22Rv1 (cell line): ENCODE measurements around the gene EPHA3.
"Not testable (repeated sequence)": the region's sequence is repeated elsewhere in the genome, so short reads cannot be mapped to it uniquely, and the experiment has no call there.

ENCODE experiments used
- H3K27ac ChIP-seq: fragments of 450-650 bp; 2 replicates; pipeline ENCODE4 v1.5.1; 2017
- ZFX ChIP-seq: fragments of 450-650 bp; IDR thresholded peaks from 2 replicates; pipeline ENCODE4 v1.6.1; 2017; ENCODE audit warnings: antibody characterized with exemption, borderline replicate concordance
- TF ChIP-seq, protein P1 (sequence below): fragments of 450-650 bp; IDR thresholded peaks from 2 replicates; pipeline ENCODE4 v1.5.1; 2017; ENCODE audit warnings: mild to moderate bottlenecking

EPHA3 gene

DNA sequence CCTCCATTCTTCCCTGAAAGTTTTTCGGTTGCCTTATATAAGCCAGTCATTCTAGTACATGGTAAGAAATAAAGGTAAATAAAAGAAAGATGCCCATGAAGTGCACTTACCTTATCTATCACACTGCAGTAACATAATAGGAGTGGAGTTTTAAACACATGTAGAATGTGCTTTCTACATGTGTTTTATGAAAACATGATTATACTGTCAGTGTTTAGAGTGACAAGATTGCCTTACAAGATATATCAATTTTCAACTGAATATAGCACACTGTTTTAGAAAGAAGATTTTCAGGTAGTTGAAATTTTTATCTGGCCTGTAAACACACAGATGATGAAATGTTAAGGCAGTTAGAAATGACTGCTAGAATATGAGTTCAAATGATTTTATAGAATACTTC lies 219.6 kb downstream of the EPHA3 start:
- TF ChIP-seq ZFX: no peak
- TF ChIP-seq, protein P1, sequence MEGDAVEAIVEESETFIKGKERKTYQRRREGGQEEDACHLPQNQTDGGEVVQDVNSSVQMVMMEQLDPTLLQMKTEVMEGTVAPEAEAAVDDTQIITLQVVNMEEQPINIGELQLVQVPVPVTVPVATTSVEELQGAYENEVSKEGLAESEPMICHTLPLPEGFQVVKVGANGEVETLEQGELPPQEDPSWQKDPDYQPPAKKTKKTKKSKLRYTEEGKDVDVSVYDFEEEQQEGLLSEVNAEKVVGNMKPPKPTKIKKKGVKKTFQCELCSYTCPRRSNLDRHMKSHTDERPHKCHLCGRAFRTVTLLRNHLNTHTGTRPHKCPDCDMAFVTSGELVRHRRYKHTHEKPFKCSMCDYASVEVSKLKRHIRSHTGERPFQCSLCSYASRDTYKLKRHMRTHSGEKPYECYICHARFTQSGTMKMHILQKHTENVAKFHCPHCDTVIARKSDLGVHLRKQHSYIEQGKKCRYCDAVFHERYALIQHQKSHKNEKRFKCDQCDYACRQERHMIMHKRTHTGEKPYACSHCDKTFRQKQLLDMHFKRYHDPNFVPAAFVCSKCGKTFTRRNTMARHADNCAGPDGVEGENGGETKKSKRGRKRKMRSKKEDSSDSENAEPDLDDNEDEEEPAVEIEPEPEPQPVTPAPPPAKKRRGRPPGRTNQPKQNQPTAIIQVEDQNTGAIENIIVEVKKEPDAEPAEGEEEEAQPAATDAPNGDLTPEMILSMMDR: no peak
- H3K27ac ChIP-seq: no peak overlapping the region

DNA sequence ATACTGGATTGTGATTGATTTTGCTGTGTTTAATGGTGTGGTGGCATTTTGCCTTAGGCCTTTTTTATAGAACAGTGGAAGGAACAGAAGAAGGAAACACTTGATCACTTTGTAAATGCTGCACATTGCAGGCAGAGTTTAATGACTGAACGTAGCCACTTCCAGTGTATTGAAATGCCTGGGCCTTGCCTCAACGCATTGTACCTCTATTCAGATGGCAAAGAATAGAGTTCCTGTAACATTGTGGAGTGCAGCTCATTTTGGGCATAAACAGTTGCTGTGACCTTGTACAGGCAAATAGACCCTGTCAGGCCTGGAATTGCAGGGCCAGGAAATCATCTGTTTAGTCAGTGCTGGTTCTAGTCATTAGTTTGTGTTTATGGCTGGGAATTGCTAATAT lies 225.0 kb downstream of the EPHA3 start:
- H3K27ac ChIP-seq: peak overlapping the region; percentile 52
- TF ChIP-seq, protein P1: no peak
- no peak for TF ChIP-seq ZFX

DNA sequence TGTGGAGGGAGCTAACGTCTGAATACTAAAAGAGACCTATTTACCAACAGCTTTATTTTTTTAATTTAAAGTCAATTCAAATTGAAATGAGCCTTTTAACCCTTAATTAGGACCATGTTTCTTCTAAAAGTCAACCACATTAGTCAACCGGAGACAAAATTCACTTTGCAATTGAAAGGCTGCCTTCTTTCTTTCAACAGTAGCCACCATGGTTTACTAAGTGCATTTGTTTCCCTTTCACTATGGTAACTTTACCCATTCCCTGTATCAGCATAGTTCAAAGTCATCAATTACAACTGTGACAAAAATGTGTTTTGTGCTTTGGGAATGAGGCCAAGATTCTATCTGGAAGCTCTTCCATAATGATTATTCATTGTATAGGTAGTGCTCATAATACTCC lies 225.4 kb downstream of the EPHA3 start:
- no peak for TF ChIP-seq ZFX
- TF ChIP-seq, protein P1: no peak
- H3K27ac ChIP-seq: peak overlapping the region; percentile 52

DNA sequence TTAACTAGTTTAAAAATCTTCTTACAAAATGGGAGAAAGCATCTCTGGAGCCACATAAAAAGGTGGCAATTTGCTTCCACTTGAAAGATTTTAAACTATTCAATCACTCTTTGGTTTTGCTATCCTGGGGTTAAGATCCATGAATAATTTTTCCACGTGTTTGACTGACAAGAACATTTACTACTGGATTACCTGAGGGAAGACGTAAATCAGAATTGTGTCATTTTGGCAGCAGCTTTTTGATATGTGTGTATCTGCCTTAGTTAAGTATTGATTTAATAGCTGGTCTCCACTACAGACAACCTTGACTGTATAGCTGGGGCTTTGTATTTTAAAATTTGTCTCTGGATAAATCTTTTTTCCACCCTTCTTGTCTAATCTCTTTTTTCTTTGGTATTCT lies 228.3 kb downstream of the EPHA3 start:
- TF ChIP-seq ZFX: no peak
- TF ChIP-seq, protein P1: no peak
- no peak overlapping the region for H3K27ac ChIP-seq

DNA sequence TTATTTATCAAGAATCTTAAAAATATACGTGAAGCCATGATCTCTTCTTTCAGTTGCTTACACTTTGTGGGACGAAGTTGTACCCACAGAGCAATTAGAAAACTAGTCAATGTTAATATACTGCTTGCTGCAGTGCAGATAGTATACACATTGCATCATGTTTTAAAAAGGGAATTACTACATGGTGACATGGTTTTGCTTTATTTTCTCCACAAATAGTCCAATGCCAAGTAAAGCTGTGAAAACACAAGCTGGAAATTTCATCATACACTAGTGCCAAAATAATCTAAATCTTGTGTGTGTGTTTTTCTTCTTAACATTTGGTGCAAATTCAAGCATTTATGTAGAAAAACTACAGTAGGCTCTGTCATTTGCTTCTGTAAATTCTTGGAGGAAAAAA lies 233.0 kb downstream of the EPHA3 start:
- no peak for TF ChIP-seq ZFX
- TF ChIP-seq, protein P1: no peak
- no peak overlapping the region for H3K27ac ChIP-seq

DNA sequence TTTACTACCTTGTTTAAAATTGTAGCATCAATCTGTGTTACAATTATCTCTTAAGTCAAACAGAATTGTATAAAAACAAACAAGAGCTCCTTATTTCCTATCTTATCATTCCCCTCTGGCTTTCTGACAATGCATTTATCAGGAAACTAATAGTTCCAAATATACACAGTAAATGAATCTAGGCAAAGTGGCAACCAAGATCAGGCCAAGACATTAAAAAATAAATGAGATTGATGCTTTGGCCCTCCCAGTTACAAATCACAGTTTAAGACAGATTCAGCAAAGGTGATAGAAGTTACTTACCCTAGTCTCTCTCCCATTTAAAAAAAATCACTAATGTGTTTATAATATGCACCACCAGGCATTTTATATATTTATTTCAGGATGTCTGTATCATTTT lies 236.7 kb downstream of the EPHA3 start:
- TF ChIP-seq ZFX: no peak
- TF ChIP-seq, protein P1: no peak
- no peak overlapping the region for H3K27ac ChIP-seq

DNA sequence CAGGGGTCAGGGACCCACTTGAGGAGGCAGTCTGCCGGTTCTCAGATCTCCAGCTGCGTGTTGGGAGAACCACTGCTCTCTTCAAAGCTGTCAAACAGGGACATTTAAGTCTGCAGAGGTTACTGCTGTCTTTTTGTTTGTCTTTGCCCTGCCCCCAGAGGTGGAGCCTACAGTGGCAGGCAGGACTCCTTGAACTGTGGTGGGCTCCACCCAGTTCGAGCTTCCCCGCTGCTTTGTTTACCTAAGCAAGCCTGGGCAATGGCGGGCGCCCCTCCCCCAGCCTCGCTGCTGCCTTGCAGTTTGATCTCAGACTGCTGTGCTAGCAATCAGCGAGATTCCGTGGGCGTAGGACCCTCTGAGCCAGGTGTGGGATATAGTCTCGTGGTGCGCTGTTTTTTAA lies 243.5 kb downstream of the EPHA3 start:
- not testable (repeated sequence) for H3K27ac ChIP-seq

DNA sequence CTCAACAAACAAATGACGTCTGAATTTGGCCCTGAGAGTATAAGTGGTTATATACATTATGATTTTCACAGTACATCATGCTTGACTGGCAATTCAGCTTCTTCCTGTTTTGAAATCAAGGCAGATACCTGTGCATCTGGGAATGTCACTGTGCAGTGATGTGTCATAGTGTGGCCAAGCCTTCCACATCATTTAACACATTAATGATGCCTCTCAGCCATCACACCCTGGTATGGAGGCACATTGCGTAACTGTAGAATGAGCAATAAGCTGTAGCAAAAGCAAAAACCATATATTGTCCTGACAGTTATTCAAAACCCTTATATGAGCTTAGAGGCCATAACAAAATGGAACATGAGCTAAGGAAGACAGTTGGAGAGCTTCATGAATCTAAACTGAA lies 246.0 kb downstream of the EPHA3 start:
- TF ChIP-seq, protein P1: no peak
- no peak for TF ChIP-seq ZFX
- no peak overlapping the region for H3K27ac ChIP-seq
